Measurements from ENCODE around the gene MEGF9.

Gene MEGF9

DNA sequence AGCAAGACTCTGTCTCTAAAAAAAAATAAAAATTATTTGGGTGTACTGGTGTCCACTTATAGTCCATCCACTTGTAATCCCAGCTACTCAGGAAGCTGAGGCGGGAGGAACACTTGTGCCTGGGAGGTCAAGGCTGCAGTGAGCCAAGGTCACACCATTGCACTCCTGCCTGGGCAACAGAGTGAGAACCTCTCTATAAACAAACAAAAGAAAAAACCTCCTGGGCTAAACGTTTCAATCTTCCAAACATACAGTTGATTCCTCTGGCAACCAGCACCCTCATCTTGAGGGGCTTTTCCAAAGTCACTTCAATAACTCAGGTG, 120.4 kb downstream of the MEGF9 start:
- Histone ChIP-seq H3K36me3 (ENCODE audit: control insufficient read depth, insufficient read depth, low read length) (no peaks in the 10 kb centered on the region), H3K27me3 (replicated peaks; ENCODE audit: control insufficient read depth, insufficient read depth, low read length) (no peaks in the 10 kb centered on the region), H3K4me3 (replicated peaks; ENCODE audit: low read depth, low read length) (no peak overlapping the region)
- no peak for DNase-seq (ENCODE audit: extremely low read depth, insufficient read length)
- no peak for TF ChIP-seq CTCF (IDR thresholded peaks at IDR 0.05; ENCODE audit: insufficient read depth, low read length, poor library complexity, severe bottlenecking)

DNA sequence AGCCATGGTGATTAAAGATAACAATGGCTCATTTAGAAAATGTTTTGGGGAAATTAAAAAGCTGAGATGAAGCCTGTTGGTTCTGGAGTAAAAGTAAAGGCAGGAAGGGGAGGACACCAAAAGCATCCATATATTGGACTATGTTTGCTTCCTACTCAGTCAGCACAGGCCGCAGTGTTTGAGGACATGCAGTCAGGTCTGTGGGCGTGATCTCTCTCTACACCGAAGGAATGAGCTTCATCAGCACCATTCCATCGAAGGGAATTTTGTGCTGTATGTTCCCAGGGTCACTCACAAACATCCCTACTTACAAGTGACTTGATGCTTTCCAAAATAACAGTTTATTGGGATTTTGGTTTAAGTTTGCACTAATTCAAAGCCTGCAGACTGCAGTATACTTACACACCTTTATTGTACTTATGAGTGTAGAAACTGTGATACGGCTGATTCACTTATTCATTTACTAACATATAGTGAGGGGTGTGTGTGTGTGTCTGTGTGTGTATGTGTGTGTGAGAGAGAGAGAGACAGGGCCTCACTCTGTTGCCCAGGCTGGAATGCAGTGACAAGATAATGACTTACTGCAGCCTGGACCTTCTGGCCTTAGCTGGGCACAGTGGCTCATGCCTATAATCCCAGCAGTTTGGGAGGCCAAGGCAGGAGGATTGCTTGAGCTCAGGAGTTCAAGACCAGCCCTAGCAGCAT, 120.9 kb downstream of the MEGF9 start:
- H3K36me3 ChIP-seq (ENCODE audit: control insufficient read depth, insufficient read depth, low read length): no peaks in the 10 kb centered on the region
- no peaks in the 10 kb centered on the region for H3K27me3 ChIP-seq (replicated peaks; ENCODE audit: control insufficient read depth, insufficient read depth, low read length)
- DNase-seq (ENCODE audit: extremely low read depth, insufficient read length): no peak
- H3K4me3 ChIP-seq (replicated peaks; ENCODE audit: low read depth, low read length): no peak overlapping the region
- no peak for TF ChIP-seq CTCF (IDR thresholded peaks at IDR 0.05; ENCODE audit: insufficient read depth, low read length, poor library complexity, severe bottlenecking)

- Histone ChIP-seq H3K36me3 (ENCODE audit: control insufficient read depth, insufficient read depth, low read length) (no peaks in the 10 kb centered on the region), H3K4me3 (replicated peaks; ENCODE audit: low read depth, low read length) (no peak overlapping the region), H3K27me3 (replicated peaks; ENCODE audit: control insufficient read depth, insufficient read depth, low read length) (no peaks in the 10 kb centered on the region)
- DNase-seq (ENCODE audit: extremely low read depth, insufficient read length): no peak
- no peak for TF ChIP-seq CTCF (IDR thresholded peaks at IDR 0.05; ENCODE audit: insufficient read depth, low read length, poor library complexity, severe bottlenecking)
These were observed 122.1 kb downstream of the MEGF9 start for GRCh38 chr9:120592210-120592609.

GRCh38 chr9:120587328-120587727, 126.9 kb downstream of the MEGF9 start:
- DNase-seq (ENCODE audit: extremely low read depth, insufficient read length): no peak
- Histone ChIP-seq H3K4me3 (replicated peaks; ENCODE audit: low read depth, low read length) (no peak overlapping the region), H3K36me3 (ENCODE audit: control insufficient read depth, insufficient read depth, low read length) (no peaks in the 10 kb centered on the region), H3K27me3 (replicated peaks; ENCODE audit: control insufficient read depth, insufficient read depth, low read length) (no peaks in the 10 kb centered on the region)
- TF ChIP-seq CTCF (IDR thresholded peaks at IDR 0.05; ENCODE audit: insufficient read depth, low read length, poor library complexity, severe bottlenecking): no peak

GRCh38 chr9:120583958-120584369, 130.3 kb downstream of the MEGF9 start:
- Histone ChIP-seq H3K4me3 (replicated peaks; ENCODE audit: low read depth, low read length) (no peak overlapping the region), H3K27me3 (replicated peaks; ENCODE audit: control insufficient read depth, insufficient read depth, low read length) (no peaks in the 10 kb centered on the region), H3K36me3 (ENCODE audit: control insufficient read depth, insufficient read depth, low read length) (no peaks in the 10 kb centered on the region)
- DNase-seq (ENCODE audit: extremely low read depth, insufficient read length): peak; percentile 35
- TF ChIP-seq CTCF (IDR thresholded peaks at IDR 0.05; ENCODE audit: insufficient read depth, low read length, poor library complexity, severe bottlenecking): no peak
